HepG2 (cell line): ENCODE results near the gene ASCC2. TPM values are rescaled to one million over a fixed set of nuclear protein-coding genes. Genes with fewer than 3 reads are reported as not detected.

ENCODE experiments used
- AHR ChIP-seq: IDR thresholded peaks from 2 replicates; pipeline ENCODE4 v1.6.1; 2018; ENCODE audit warnings: missing genetic modification reagents, missing compliant biosample characterization
- ARNT ChIP-seq: fragments of 450-650 bp; IDR thresholded peaks from 2 replicates; pipeline ENCODE4 v1.6.1; 2017
- ATF2 ChIP-seq: sonication (generic); formaldehyde crosslinking; IDR thresholded peaks from 2 replicates; pipeline ENCODE4 v1.4.0; 2020; ENCODE audit warnings: missing genetic modification reagents
- ATF4 ChIP-seq, 2 experiments: fragments of 450-650 bp in 1 of 2; sonication (generic) in 1 of 2; formaldehyde crosslinking; IDR thresholded peaks; 2 replicates each; pipeline versions ENCODE4 v1.5.0 to v1.8.0; 2020 to 2022; ENCODE audit warnings: mild to moderate bottlenecking in 1 of 2, missing genetic modification reagents in 1 of 2
- EHMT2 ChIP-seq: fragments of 200-600 bp; sonication (generic); IDR thresholded peaks from 2 replicates; pipeline ENCODE4 v1.7.0; 2017; ENCODE audit warnings: antibody characterized with exemption, low read depth, low read length, borderline replicate concordance
- HHEX ChIP-seq: IDR thresholded peaks from 2 replicates; pipeline ENCODE4 v1.6.1; 2016; ENCODE audit warnings: control low read depth
- IRF2 ChIP-seq: IDR thresholded peaks from 2 replicates; pipeline ENCODE4 v1.6.1; 2018; ENCODE audit warnings: missing genetic modification reagents, missing compliant biosample characterization
- MAF1 ChIP-seq: sonication (generic); formaldehyde crosslinking; IDR thresholded peaks from 2 replicates; pipeline ENCODE4 v1.5.0; 2020; ENCODE audit warnings: missing genetic modification reagents, borderline replicate concordance
- NFE2L1 ChIP-seq: sonication (generic); formaldehyde crosslinking; IDR thresholded peaks from 2 replicates; pipeline ENCODE4 v1.4.0; 2020; ENCODE audit warnings: missing genetic modification reagents, mild to moderate bottlenecking, borderline replicate concordance
- NR0B2 ChIP-seq: sonication (generic); formaldehyde crosslinking; IDR thresholded peaks from 2 replicates; pipeline ENCODE4 v1.4.0; 2020; ENCODE audit warnings: mild to moderate bottlenecking, missing genetic modification reagents
- PLRG1 ChIP-seq: fragments of 450-650 bp; conservative IDR thresholded peaks from 2 replicates; pipeline ENCODE4 v1.6.1; 2016
- POLR2G ChIP-seq: fragments of 200-400 bp; formaldehyde crosslinking; IDR thresholded peaks from 2 replicates; pipeline ENCODE4 v1.6.1; 2018; ENCODE audit warnings: mild to moderate bottlenecking, low read depth, low read length, moderate library complexity
- RAD51 ChIP-seq: fragments of 450-650 bp; IDR thresholded peaks from 2 replicates; pipeline ENCODE4 v1.6.1; 2016; ENCODE audit warnings: borderline replicate concordance
- RARG ChIP-seq: sonication (generic); formaldehyde crosslinking; IDR thresholded peaks from 2 replicates; pipeline ENCODE4 v1.4.0; 2020; ENCODE audit warnings: low read depth, mild to moderate bottlenecking, missing genetic modification reagents
- TBX2 ChIP-seq: sonication (generic); formaldehyde crosslinking; IDR thresholded peaks from 2 replicates; pipeline ENCODE4 v1.5.0; 2020; ENCODE audit warnings: missing genetic modification reagents, mild to moderate bottlenecking, borderline replicate concordance
- TCF7 ChIP-seq: sonication (generic); IDR thresholded peaks from 2 replicates; pipeline ENCODE4 v1.6.1; 2016; ENCODE audit warnings: antibody characterized with exemption, low read depth
- ZBTB1 ChIP-seq: sonication (generic); formaldehyde crosslinking; IDR thresholded peaks from 2 replicates; pipeline ENCODE4 v1.4.0; 2020; ENCODE audit warnings: missing genetic modification reagents, borderline replicate concordance
- ZBTB49 ChIP-seq: sonication (generic); formaldehyde crosslinking; IDR thresholded peaks from 2 replicates; pipeline ENCODE4 v1.4.0; 2020; ENCODE audit warnings: missing genetic modification reagents, borderline replicate concordance
- ZNF160 ChIP-seq: sonication (generic); formaldehyde crosslinking; IDR thresholded peaks from 2 replicates; pipeline ENCODE4 v1.8.0; 2022; ENCODE audit warnings: mild to moderate bottlenecking, inconsistent platforms, missing genetic modification reagents
- ZNF18 ChIP-seq: sonication (generic); formaldehyde crosslinking; IDR thresholded peaks from 2 replicates; pipeline ENCODE4 v1.8.0; 2022; ENCODE audit warnings: mild to moderate bottlenecking, missing genetic modification reagents; ENCODE audit not compliant: insufficient replicate concordance
- ZNF180 ChIP-seq: sonication (generic); formaldehyde crosslinking; IDR thresholded peaks from 2 replicates; pipeline ENCODE4 v1.4.0; 2020; ENCODE audit warnings: low read depth, missing genetic modification reagents, borderline replicate concordance
- ZNF468 ChIP-seq: sonication (generic); formaldehyde crosslinking; IDR thresholded peaks from 2 replicates; pipeline ENCODE4 v1.8.0; 2022; ENCODE audit warnings: mild to moderate bottlenecking, moderate library complexity, missing genetic modification reagents
- ZNF501 ChIP-seq: sonication (generic); formaldehyde crosslinking; IDR thresholded peaks from 2 replicates; pipeline ENCODE4 v1.5.1; 2020; ENCODE audit warnings: mild to moderate bottlenecking, moderate library complexity, missing genetic modification reagents
- ZNF605 ChIP-seq: sonication (generic); formaldehyde crosslinking; IDR thresholded peaks from 2 replicates; pipeline ENCODE4 v1.8.0; 2022; ENCODE audit warnings: mild to moderate bottlenecking, missing genetic modification reagents
- ZNF615 ChIP-seq: sonication (generic); formaldehyde crosslinking; IDR thresholded peaks from 2 replicates; pipeline ENCODE4 v1.5.0; 2020; ENCODE audit warnings: mild to moderate bottlenecking, missing genetic modification reagents, borderline replicate concordance
- polyA plus RNA-seq, 8 experiments: library from polyadenylated mRNA; depleted of rRNA in 3 of 8; stranded (reverse) in 7 of 8; unstranded in 1 of 8; fragments of >200 nt; fragmentation: Illumina TruSeq in 4 of 8; extraction: Trizol in 4 of 8; gene quantifications; 2 replicates each; pipeline versions ENCODE4 v1.2.1 to v1.2.3, GENCODE V29; 2011 to 2016; ENCODE audit warnings: low read depth in 4 of 8, missing spikeins in 1 of 8, mixed read lengths in 1 of 8; ENCODE audit not compliant: insufficient read depth in 1 of 8
- total RNA-seq, 5 experiments: library from RNA; depleted of rRNA; stranded (reverse); fragments of >200 nt; fragmentation: Illumina TruSeq; extraction: Trizol; gene quantifications; 2 replicates each; pipeline ENCODE4 v1.2.3, GENCODE V29; 2016; ENCODE audit warnings: low read depth in 1 of 5

Gene ASCC2
- total and polyA plus RNA-seq, 2 of the 13 experiments (the other 11 are each of a cell fraction or from before 2014, with no cell fraction given): 26.2 to 26.3 TPM

GRCh38 chr22:29769723-29770321 lies 68.3 kb downstream of the ASCC2 start (continued):
- TF ChIP-seq ZNF18 (no peak), ZBTB1 (no peak), EHMT2 (peak; percentile 57; the same call in 1 of the 2 replicates), ZNF605 (CRISPR knock-in tag) (no peak), NR0B2 (CRISPR knock-in tag) (no peak), ZNF180 (CRISPR knock-in tag) (no peak), TBX2 (CRISPR knock-in tag) (peak; percentile 83), IRF2 (CRISPR knock-in tag) (peak; percentile 70), ZNF160 (CRISPR knock-in tag) (no peak), AHR (CRISPR knock-in tag) (no peak), ZNF468 (CRISPR knock-in tag) (no peak), MAF1 (CRISPR knock-in tag) (no peak), PLRG1 (no peak), RARG (CRISPR knock-in tag) (no peak), HHEX (CRISPR knock-in tag) (no peak; the same call in 1 of the 2 replicates), ZNF501 (CRISPR knock-in tag) (no peak), ZBTB49 (CRISPR knock-in tag) (no peak), NFE2L1 (CRISPR knock-in tag) (no peak), ATF4 (CRISPR knock-in tag; IDR thresholded peaks at IDR 0.05) (0 out of 4 replicates have a peak, but pooled peaks of 1 of the 2 experiments have one; percentile 14), ZNF615 (CRISPR knock-in tag) (no peak), TCF7 (peak; percentile 94), ARNT (no peak), RAD51 (no peak), POLR2G (no peak), ATF2 (no peak)
